IMR-90 (cell line): Measurements from ENCODE around the gene CD248. TPM values are rescaled to one million over a fixed set of nuclear protein-coding genes. Genes with fewer than 3 reads are reported as not detected.

Source experiments
- ATAC-seq: fragments of 200-7000 bp; cut with Tn5 transposase; 2 replicates; pipeline ENCODE4 v1.9.1; 2020; ENCODE audit warnings: low read depth, mild to moderate bottlenecking, moderate library complexity
- BruUV-seq: library from RNA; stranded (reverse); fragments of 400-500 nt; replicated peaks from 2 replicates; lab custom pipeline; 2021; lab: Mats Ljungman, UMichigan
- CTCF ChIA-PET: fragments of 300-600 bp; formaldehyde crosslinking; extraction: SDS; loops from one replicate; lab custom pipeline; 2021; ENCODE audit warnings: antibody characterized with exemption; lab: Yijun Ruan, JAX
- POLR2A ChIA-PET: fragments of 300-600 bp; sonication (Branson Sonifier 250); formaldehyde crosslinking; loops from one replicate; lab custom pipeline; 2022; ENCODE audit warnings: antibody characterized with exemption; ENCODE audit not compliant: unreplicated experiment; lab: Charles Lee
- DNase-seq: peaks from one replicate; pipeline ENCODE4 v3.0.0; 2013
- H2AFZ ChIP-seq: replicated peaks from 2 replicates; pipeline ENCODE3; 2013; ENCODE audit warnings: low read length, mild to moderate bottlenecking; ENCODE audit not compliant: poor library complexity
- H2AK5ac ChIP-seq: 2 replicates; pipeline ENCODE4 v1.6.1; 2013; ENCODE audit warnings: low read depth, low read length, inconsistent platforms
- H2AK9ac ChIP-seq: replicated peaks from 2 replicates; pipeline ENCODE3; 2013; ENCODE audit warnings: mild to moderate bottlenecking, low read depth, low read length, moderate library complexity; ENCODE audit not compliant: poor library complexity
- H2BK120ac ChIP-seq: 2 replicates; pipeline ENCODE4 v1.6.1; 2013; ENCODE audit warnings: low read depth, low read length, inconsistent platforms
- H2BK15ac ChIP-seq: 3 replicates; pipeline ENCODE4 v1.6.1; 2013; ENCODE audit warnings: low read depth, low read length, inconsistent platforms
- H2BK20ac ChIP-seq: 2 replicates; pipeline ENCODE4 v1.6.1; 2013; ENCODE audit warnings: low read depth, mild to moderate bottlenecking, inconsistent platforms, low read length, moderate library complexity
- H2BK5ac ChIP-seq: 2 replicates; pipeline ENCODE4 v1.6.1; 2013; ENCODE audit warnings: mild to moderate bottlenecking, low read depth, low read length, inconsistent platforms; ENCODE audit not compliant: poor library complexity, severe bottlenecking
- H3K14ac ChIP-seq: replicated peaks from 2 replicates; pipeline ENCODE4 v1.6.1; 2013; ENCODE audit warnings: low read depth, low read length, inconsistent platforms
- H3K18ac ChIP-seq: 2 replicates; pipeline ENCODE4 v1.6.1; 2013; ENCODE audit warnings: low read depth, low read length, control low read depth
- H3K23ac ChIP-seq: 2 replicates; pipeline ENCODE4 v1.6.1; 2013; ENCODE audit warnings: low read depth, low read length, inconsistent platforms
- H3K27ac ChIP-seq: 2 replicates; pipeline ENCODE4 v1.5.1; 2013; ENCODE audit warnings: mild to moderate bottlenecking, control low read depth, low read length; ENCODE audit not compliant: insufficient read depth
- H3K27me3 ChIP-seq: 2 replicates; pipeline ENCODE4 v1.6.1; 2013; ENCODE audit warnings: low read length; ENCODE audit not compliant: control insufficient read depth, insufficient read depth
- H3K36me3 ChIP-seq: 2 replicates; pipeline ENCODE4 v1.6.1; 2013; ENCODE audit warnings: low read length, mixed read lengths; ENCODE audit not compliant: control insufficient read depth, insufficient read depth
- H3K4ac ChIP-seq: 2 replicates; pipeline ENCODE4 v1.6.1; 2013; ENCODE audit warnings: low read depth, low read length, inconsistent platforms
- H3K4me1 ChIP-seq: 2 replicates; pipeline ENCODE4 v1.6.1; 2013; ENCODE audit warnings: low read length, mixed read lengths; ENCODE audit not compliant: control insufficient read depth, insufficient read depth
- H3K4me2 ChIP-seq: 2 replicates; pipeline ENCODE4 v1.6.1; 2013; ENCODE audit warnings: low read depth, mild to moderate bottlenecking, control low read depth, low read length, moderate library complexity
- H3K4me3 ChIP-seq: 2 replicates; pipeline ENCODE4 v1.5.1; 2013; ENCODE audit warnings: low read depth, mild to moderate bottlenecking, control low read depth, low read length, moderate library complexity; ENCODE audit not compliant: insufficient read depth
- H3K56ac ChIP-seq: 2 replicates; pipeline ENCODE4 v1.6.1; 2013; ENCODE audit warnings: low read length, inconsistent platforms; ENCODE audit not compliant: insufficient read depth; ENCODE audit errors: extremely low read depth
- H3K79me1 ChIP-seq, 2 experiments: 2 replicates each; pipeline ENCODE4 v1.6.1; 2013; ENCODE audit warnings: low read length in 2 of 2, inconsistent platforms in 1 of 2, low read depth in 1 of 2
- H3K9ac ChIP-seq: 2 replicates; pipeline ENCODE4 v1.6.1; 2013; ENCODE audit warnings: low read depth, low read length, control low read depth
- H3K9me1 ChIP-seq: 2 replicates; pipeline ENCODE4 v1.6.1; 2013; ENCODE audit warnings: low read length, inconsistent platforms; ENCODE audit not compliant: insufficient read depth
- H3K9me3 ChIP-seq: 2 replicates; pipeline ENCODE4 v1.6.1; 2013; ENCODE audit warnings: low read length; ENCODE audit not compliant: control insufficient read depth, insufficient read depth
- H4K20me1 ChIP-seq: 2 replicates; pipeline ENCODE4 v1.6.1; 2013; ENCODE audit warnings: low read length, inconsistent platforms; ENCODE audit not compliant: insufficient read depth
- H4K5ac ChIP-seq: 2 replicates; pipeline ENCODE4 v1.6.1; 2013; ENCODE audit warnings: mild to moderate bottlenecking, low read depth, low read length, control low read depth
- H4K8ac ChIP-seq, 2 experiments: 2 replicates each; pipeline ENCODE4 v1.6.1; 2013; ENCODE audit warnings: low read depth in 2 of 2, low read length in 2 of 2, control low read depth in 1 of 2, inconsistent platforms in 1 of 2
- H4K91ac ChIP-seq: 2 replicates; pipeline ENCODE4 v1.6.1; 2013; ENCODE audit warnings: low read depth, low read length, inconsistent platforms; ENCODE audit not compliant: insufficient read depth
- BHLHE40 ChIP-seq: fragments of 150-350 bp; IDR thresholded peaks from 2 replicates; pipeline ENCODE4 v1.6.1; 2016; ENCODE audit warnings: mild to moderate bottlenecking, low read depth, low read length
- CEBPB ChIP-seq: IDR thresholded peaks from 2 replicates; pipeline ENCODE4 v1.6.1; 2012; ENCODE audit warnings: low read depth, low read length, improper control_type of control experiment
- CHD1 ChIP-seq: IDR thresholded peaks from 2 replicates; pipeline ENCODE4 v1.6.1; 2012; ENCODE audit warnings: low read depth, low read length, improper control_type of control experiment
- FOS ChIP-seq: fragments of 150-350 bp; IDR thresholded peaks from 2 replicates; pipeline ENCODE4 v1.6.1; 2016; ENCODE audit warnings: low read depth, low read length
- MAFK ChIP-seq: IDR thresholded peaks from 2 replicates; pipeline ENCODE4 v1.6.1; 2012; ENCODE audit warnings: low read depth, low read length, improper control_type of control experiment
- MAZ ChIP-seq: IDR thresholded peaks from 2 replicates; pipeline ENCODE4 v1.6.1; 2012; ENCODE audit warnings: low read depth, mild to moderate bottlenecking, low read length, improper control_type of control experiment, moderate library complexity, borderline replicate concordance
- MXI1 ChIP-seq: IDR thresholded peaks from 2 replicates; pipeline ENCODE4 v1.6.1; 2012; ENCODE audit warnings: low read depth, mild to moderate bottlenecking, low read length, moderate library complexity, borderline replicate concordance
- NFE2L2 ChIP-seq: fragments of 150-350 bp; IDR thresholded peaks from 2 replicates; pipeline ENCODE4 v1.6.1; 2016; ENCODE audit warnings: low read depth, mild to moderate bottlenecking, low read length
- POLR2A ChIP-seq: IDR thresholded peaks from 2 replicates; pipeline ENCODE4 v1.6.1; 2012; ENCODE audit warnings: mild to moderate bottlenecking, low read depth, low read length
- RAD21 ChIP-seq: IDR thresholded peaks from 2 replicates; pipeline ENCODE4 v1.6.1; 2012; ENCODE audit warnings: low read length, improper control_type of control experiment
- RCOR1 ChIP-seq: IDR thresholded peaks from 2 replicates; pipeline ENCODE4 v1.6.1; 2012; ENCODE audit warnings: mild to moderate bottlenecking, low read length, improper control_type of control experiment; ENCODE audit not compliant: insufficient replicate concordance
- RFX5 ChIP-seq: IDR thresholded peaks from 2 replicates; pipeline ENCODE4 v1.8.0; 2012; ENCODE audit warnings: low read depth, mild to moderate bottlenecking, low read length, moderate library complexity
- SMC3 ChIP-seq: fragments of 150-350 bp; IDR thresholded peaks from 2 replicates; pipeline ENCODE4 v1.6.1; 2016; ENCODE audit warnings: low read depth, mild to moderate bottlenecking, antibody characterized with exemption, low read length, moderate library complexity
- whole genome bisulfite sequencing, 2 experiments: methylation state at CpG; one replicate each; pipeline versions ENCODE4 v1.1.5 to v1.1.7; 2013; ENCODE audit warnings: missing lambda C conversion rate in 2 of 2; ENCODE audit not compliant: insufficient read length in 1 of 2; ENCODE audit errors: extremely low coverage in 2 of 2; 5-methylcytosine and 5-hydroxymethylcytosine counted together
- dilution Hi-C: fragments of 300-500 bp; cut with HindIII; formaldehyde crosslinking; loops from one replicate; pipeline ENCODE4 v1.14.3; 2018; ENCODE audit warnings: low sequenced_read_pairs; ENCODE audit not compliant: unreplicated experiment
- in situ Hi-C: fragments of 300-500 bp; cut with MboI; formaldehyde crosslinking; loops from 3 replicates; pipeline ENCODE4 v1.14.3; 2019; ENCODE audit warnings: low sequenced_read_pairs, inconsistent platforms, mixed read lengths
- intact Hi-C: fragments of 100-400 bp; cut with micrococcal nuclease; formaldehyde crosslinking; loops from 2 replicates; pipeline ENCODE4 v1.10.0; 2022
- polyA plus RNA-seq, 3 experiments: library from polyadenylated mRNA; depleted of rRNA; stranded (reverse); fragments of >200 nt; gene quantifications; 2 replicates each; pipeline ENCODE4 v1.2.3, GENCODE V29; 2012; ENCODE audit warnings: low replicate concordance in 1 of 3
- total RNA-seq: library from RNA; depleted of rRNA; stranded (reverse); fragments of >200 nt; gene quantifications from 2 replicates; pipeline ENCODE4 v1.2.3, GENCODE V29; 2012
- TF ChIP-seq, protein P1 (sequence below): conservative IDR thresholded peaks from 2 replicates; pipeline ENCODE4 v1.5.1; 2012; ENCODE audit warnings: mild to moderate bottlenecking, low read depth, low read length, improper control_type of control experiment
- TF ChIP-seq, protein P2 (sequence below): fragments of 150-350 bp; IDR thresholded peaks from 2 replicates; pipeline ENCODE4 v1.6.1; 2016; ENCODE audit warnings: low read depth, mild to moderate bottlenecking, low read length, moderate library complexity, borderline replicate concordance

CD248 gene
- total and polyA plus RNA-seq, 2 of the 4 experiments (the other 2 are of a cell fraction): 19.5 to 223 TPM

GRCh38 chr11:66344550-66345315 is 27.9 kb upstream of the CD248 start, which contains the start of gene BRMS1:
Gene BRMS1 (minus strand): TSS chr11:66345104. CDS start chr11:66342234, 2,870 bp downstream.
- dilution Hi-C loops: no loop called here
- 0% methylated on average over 41 of the region's 59 CpGs; no CpG with 5 or more reads in 1 of the 2 experiments for WGBS, 2 experiments
- TF ChIP-seq SMC3 (no peak), BHLHE40 (no peak), RAD21 (0 out of 2 replicates have a peak, but pooled peaks have one; percentile 22), RCOR1 (no peak), NFE2L2 (no peak), MXI1 (peak; percentile 69; the same call in 1 of the 2 replicates), CEBPB (no peak), RFX5 (no peak), CHD1 (no peak), POLR2A (peak; percentile 98), MAZ (peak; percentile 44; the same call in 1 of the 2 replicates), MAFK (no peak), FOS (peak; percentile 21; the same call in 1 of the 2 replicates)
- TF ChIP-seq, protein P1, sequence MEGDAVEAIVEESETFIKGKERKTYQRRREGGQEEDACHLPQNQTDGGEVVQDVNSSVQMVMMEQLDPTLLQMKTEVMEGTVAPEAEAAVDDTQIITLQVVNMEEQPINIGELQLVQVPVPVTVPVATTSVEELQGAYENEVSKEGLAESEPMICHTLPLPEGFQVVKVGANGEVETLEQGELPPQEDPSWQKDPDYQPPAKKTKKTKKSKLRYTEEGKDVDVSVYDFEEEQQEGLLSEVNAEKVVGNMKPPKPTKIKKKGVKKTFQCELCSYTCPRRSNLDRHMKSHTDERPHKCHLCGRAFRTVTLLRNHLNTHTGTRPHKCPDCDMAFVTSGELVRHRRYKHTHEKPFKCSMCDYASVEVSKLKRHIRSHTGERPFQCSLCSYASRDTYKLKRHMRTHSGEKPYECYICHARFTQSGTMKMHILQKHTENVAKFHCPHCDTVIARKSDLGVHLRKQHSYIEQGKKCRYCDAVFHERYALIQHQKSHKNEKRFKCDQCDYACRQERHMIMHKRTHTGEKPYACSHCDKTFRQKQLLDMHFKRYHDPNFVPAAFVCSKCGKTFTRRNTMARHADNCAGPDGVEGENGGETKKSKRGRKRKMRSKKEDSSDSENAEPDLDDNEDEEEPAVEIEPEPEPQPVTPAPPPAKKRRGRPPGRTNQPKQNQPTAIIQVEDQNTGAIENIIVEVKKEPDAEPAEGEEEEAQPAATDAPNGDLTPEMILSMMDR: no peak
- TF ChIP-seq, protein P2, sequence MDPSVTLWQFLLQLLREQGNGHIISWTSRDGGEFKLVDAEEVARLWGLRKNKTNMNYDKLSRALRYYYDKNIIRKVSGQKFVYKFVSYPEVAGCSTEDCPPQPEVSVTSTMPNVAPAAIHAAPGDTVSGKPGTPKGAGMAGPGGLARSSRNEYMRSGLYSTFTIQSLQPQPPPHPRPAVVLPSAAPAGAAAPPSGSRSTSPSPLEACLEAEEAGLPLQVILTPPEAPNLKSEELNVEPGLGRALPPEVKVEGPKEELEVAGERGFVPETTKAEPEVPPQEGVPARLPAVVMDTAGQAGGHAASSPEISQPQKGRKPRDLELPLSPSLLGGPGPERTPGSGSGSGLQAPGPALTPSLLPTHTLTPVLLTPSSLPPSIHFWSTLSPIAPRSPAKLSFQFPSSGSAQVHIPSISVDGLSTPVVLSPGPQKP: no peak

More at GRCh38 chr11:66344550-66345315, 27.9 kb upstream of the CD248 start, which contains the start of gene BRMS1:
- Histone ChIP-seq H2BK20ac (peak within 1 kb of the TSS; percentile 32; the same call in 1 of the 2 replicates), H2AFZ (peak within 1 kb of the TSS; percentile 96), H3K9me3 (no peaks in the 10 kb centered on the region), H2BK120ac (peak within 1 kb of the TSS; percentile 56; the same call in 1 of the 2 replicates), H4K5ac (peak within 1 kb of the TSS; percentile 94), H3K4me2 (peak within 1 kb of the TSS; percentile 98), H3K14ac (peak within 1 kb of the TSS; percentile 95), H3K56ac (peak within 1 kb of the TSS; percentile 72), H2BK15ac (no peak within 1 kb of the TSS), H3K9me1 (peaks cover 12% of the 10 kb centered on the region; the same call in 1 of the 2 replicates), H3K4me3 (peak within 1 kb of the TSS; percentile 85), H4K8ac (peak within 1 kb of the TSS; percentile 75 to 98), H2BK5ac (peak within 1 kb of the TSS; percentile 72), H2AK9ac (peak within 1 kb of the TSS; percentile 97), H3K9ac (peak within 1 kb of the TSS; percentile 97), H3K79me1 (peaks cover 28 to 59% of the 10 kb centered on the region in 2 experiments), H4K20me1 (peaks cover 17% of the 10 kb centered on the region), H4K91ac (peak within 1 kb of the TSS; percentile 58), H3K4ac (peak within 1 kb of the TSS; percentile 87), H2AK5ac (peak within 1 kb of the TSS; percentile 82), H3K23ac (peak within 1 kb of the TSS; percentile 95), H3K36me3 (peaks cover 18% of the 10 kb centered on the region), H3K18ac (no peak within 1 kb of the TSS), H3K27ac (peak within 1 kb of the TSS; percentile 79), H3K27me3 (no peaks in the 10 kb centered on the region), H3K4me1 (peaks cover 12% of the 10 kb centered on the region)
- BruUV-seq: TSS peak; percentile 60
- ATAC-seq (peak; percentile 75), DNase-seq (peak; percentile 97)
- intact Hi-C loops (no loop called here), in situ Hi-C loops (no loop called here)
- CTCF ChIA-PET: interaction anchor here (0.6 to 1.8 kb wide), 4 partner anchors 9 to 42 kb away, joined by 3 to 6 read pairs (median 4); partner anchors contain the start of gene RIN1
- POLR2A ChIA-PET: interaction anchor here (0.5 kb wide), 1 partner anchor 384 kb away, joined by 11 read pairs; no protein-coding TSS in a partner anchor
